Measurements from ENCODE around the gene TRIM3.

GRCh38 chr11:6402061-6402470 is 71.7 kb downstream of the TRIM3 start:
- TF ChIP-seq CTCF (IDR thresholded peaks at IDR 0.05) (no peak), POLR2AphosphoS5 (IDR thresholded peaks at IDR 0.05) (no peak)
